Liver (tissue), 9 donors: Measurements from ENCODE around the gene RNF149. TPM values are rescaled to one million over a fixed set of nuclear protein-coding genes. Genes with fewer than 3 reads are reported as not detected.

Source experiments
- DNase-seq: peaks from one replicate; pipeline ENCODE4 v3.0.0-alpha.2; 2017; ENCODE audit warnings: low spot score
- H3K27ac ChIP-seq, 2 donors: one replicate each; pipeline ENCODE4 v1.7.0; 2013; ENCODE audit warnings: inconsistent platforms in 2 of 2, low read length in 2 of 2, control low read depth in 1 of 2, low read depth in 1 of 2, mild to moderate bottlenecking in 1 of 2
- H3K27me3 ChIP-seq, 4 donors: one replicate each; pipeline versions ENCODE4 v1.6.1 to v1.7.0; 2013; ENCODE audit warnings: low read length in 3 of 4, inconsistent platforms in 1 of 4, mild to moderate bottlenecking in 1 of 4, moderate library complexity in 1 of 4; ENCODE audit not compliant: control insufficient read depth in 4 of 4, insufficient read depth in 4 of 4
- H3K36me3 ChIP-seq, 4 donors: one replicate each; pipeline versions ENCODE4 v1.6.1 to v1.7.0; 2013; ENCODE audit warnings: low read length in 3 of 4, mild to moderate bottlenecking in 3 of 4, low read depth in 1 of 4, moderate library complexity in 1 of 4; ENCODE audit not compliant: control insufficient read depth in 4 of 4, insufficient read depth in 3 of 4
- H3K4me1 ChIP-seq, 4 donors: one replicate each; pipeline versions ENCODE4 v1.6.1 to v1.7.0; 2013; ENCODE audit warnings: low read length in 3 of 4, mild to moderate bottlenecking in 3 of 4, moderate library complexity in 1 of 4; ENCODE audit not compliant: control insufficient read depth in 4 of 4, insufficient read depth in 4 of 4
- H3K4me3 ChIP-seq, 3 donors: one replicate each; pipeline versions ENCODE4 v1.6.1 to v1.7.0; 2013; ENCODE audit warnings: low read length in 3 of 3, control low read depth in 1 of 3, low read depth in 1 of 3, mild to moderate bottlenecking in 1 of 3
- H3K9ac ChIP-seq, 2 donors: one replicate each; pipeline ENCODE4 v1.7.0; 2013; ENCODE audit warnings: low read length in 2 of 2, mild to moderate bottlenecking in 2 of 2, moderate library complexity in 2 of 2, control low read depth in 1 of 2, low read depth in 1 of 2
- H3K9me3 ChIP-seq, 4 donors: one replicate each; pipeline versions ENCODE4 v1.6.1 to v1.7.0; 2013; ENCODE audit warnings: low read length in 3 of 4; ENCODE audit not compliant: control insufficient read depth in 4 of 4
- EGR1 ChIP-seq, 2 donors: IDR thresholded peaks; 2 replicates each; pipeline ENCODE4 v1.6.1; 2016 to 2018; ENCODE audit warnings: antibody characterized with exemption in 2 of 2, low read depth in 2 of 2
- FOXA1 ChIP-seq: IDR thresholded peaks from 2 replicates; pipeline ENCODE4 v1.6.1; 2016; ENCODE audit warnings: antibody characterized with exemption
- FOXA2 ChIP-seq: IDR thresholded peaks from 2 replicates; pipeline ENCODE4 v1.6.1; 2016; ENCODE audit warnings: antibody characterized with exemption
- GABPA ChIP-seq, 2 donors: IDR thresholded peaks in 1 of 2; conservative IDR thresholded peaks in 1 of 2; 2 replicates each; pipeline ENCODE4 v1.6.1; 2016; ENCODE audit warnings: antibody characterized with exemption in 2 of 2, mild to moderate bottlenecking in 1 of 2, moderate library complexity in 1 of 2
- HNF4A ChIP-seq, 2 donors: conservative IDR thresholded peaks; 2 replicates each; pipeline ENCODE4 v1.6.1; 2016; ENCODE audit warnings: antibody characterized with exemption in 2 of 2, mild to moderate bottlenecking in 2 of 2
- HNF4G ChIP-seq: IDR thresholded peaks from 2 replicates; pipeline ENCODE4 v1.6.1; 2016; ENCODE audit warnings: antibody characterized with exemption
- JUND ChIP-seq, 2 donors: IDR thresholded peaks; 2 replicates each; pipeline ENCODE4 v1.6.1; 2016; ENCODE audit warnings: antibody characterized with exemption in 2 of 2
- NR2F2 ChIP-seq: IDR thresholded peaks from 2 replicates; pipeline ENCODE4 v1.6.1; 2016; ENCODE audit warnings: antibody characterized with exemption
- RAD21 ChIP-seq, 2 donors: IDR thresholded peaks; 2 replicates each; pipeline ENCODE4 v1.6.1; 2016; ENCODE audit warnings: antibody characterized with exemption in 2 of 2, mild to moderate bottlenecking in 2 of 2
- RXRA ChIP-seq, 2 donors: IDR thresholded peaks; 2 replicates each; pipeline ENCODE4 v1.6.1; 2017 to 2018; ENCODE audit warnings: antibody characterized with exemption in 2 of 2, mild to moderate bottlenecking in 1 of 2
- SP1 ChIP-seq: IDR thresholded peaks from 2 replicates; pipeline ENCODE4 v1.6.1; 2018; ENCODE audit warnings: antibody characterized with exemption, mild to moderate bottlenecking
- TAF1 ChIP-seq: conservative IDR thresholded peaks from 2 replicates; pipeline ENCODE4 v1.6.1; 2016; ENCODE audit warnings: antibody characterized with exemption, mild to moderate bottlenecking
- YY1 ChIP-seq: IDR thresholded peaks from 2 replicates; pipeline ENCODE4 v1.6.1; 2016; ENCODE audit warnings: antibody characterized with exemption, mild to moderate bottlenecking
- polyA plus RNA-seq, 2 donors: library from polyadenylated mRNA; stranded (reverse) in 1 of 2; unstranded in 1 of 2; fragments of 200-250 nt in 1 of 2; fragments of >200 nt in 1 of 2; fragmentation: Nextera tagmentation in 1 of 2; extraction: Ambion mirVana in 1 of 2; gene quantifications; one replicate each; pipeline versions ENCODE4 v1.2.1 to v1.2.3, GENCODE V29; 2013 to 2015
- total RNA-seq, 2 donors: library from RNA; depleted of rRNA; stranded (reverse); fragments of >200 nt; gene quantifications; one replicate each; pipeline ENCODE4 v1.2.3, GENCODE V29; 2014
- TF ChIP-seq, protein P1 (sequence below): IDR thresholded peaks from 2 replicates; pipeline ENCODE4 v1.6.1; 2016; ENCODE audit warnings: antibody characterized with exemption, mild to moderate bottlenecking
- TF ChIP-seq, protein P2 (sequence below): IDR thresholded peaks from 2 replicates; pipeline ENCODE4 v1.6.1; 2016; ENCODE audit warnings: antibody characterized with exemption
- TF ChIP-seq, protein P3 (sequence below): IDR thresholded peaks from 2 replicates; pipeline ENCODE4 v1.6.1; 2016; ENCODE audit warnings: antibody characterized with exemption
- TF ChIP-seq, protein P4 (sequence below): IDR thresholded peaks from 2 replicates; pipeline ENCODE4 v1.6.1; 2016; ENCODE audit warnings: antibody characterized with exemption
- TF ChIP-seq, protein P5 (sequence below): fragments of 150-350 bp; IDR thresholded peaks from 2 replicates; pipeline ENCODE4 v1.5.1; 2017; ENCODE audit warnings: improper control_type of control experiment, low read depth, low read length; ENCODE audit not compliant: missing input control
- donor health status: healthy.
- donor health status: healthy.
- donor health status: healthy.
- donor health status: healthy.
- donor health status: healthy.

The RNF149 gene
- total and polyA plus RNA-seq, 4 donors = 14.1 to 54.7 (median 29.1) TPM

DNA sequence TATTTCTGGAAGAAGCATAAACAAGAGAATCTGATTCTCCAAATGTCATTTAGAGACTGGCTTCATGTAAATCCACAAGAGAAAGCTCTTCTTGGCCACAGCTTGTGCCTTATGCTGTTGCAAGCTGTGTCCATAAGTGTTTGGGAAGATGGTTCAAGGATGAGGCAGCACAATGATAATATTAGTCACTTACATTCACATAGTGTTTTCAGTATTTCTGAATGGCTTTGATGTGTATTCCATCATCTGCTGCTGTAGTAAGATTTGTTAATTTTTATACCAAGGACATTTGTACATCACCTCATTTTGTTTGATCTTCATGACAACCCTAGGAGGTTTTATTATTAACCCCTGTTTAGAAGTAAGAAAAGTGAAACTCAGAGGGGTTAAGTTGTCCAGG is 48.9 kb upstream of the RNF149 start:
- TF ChIP-seq, protein P1, sequence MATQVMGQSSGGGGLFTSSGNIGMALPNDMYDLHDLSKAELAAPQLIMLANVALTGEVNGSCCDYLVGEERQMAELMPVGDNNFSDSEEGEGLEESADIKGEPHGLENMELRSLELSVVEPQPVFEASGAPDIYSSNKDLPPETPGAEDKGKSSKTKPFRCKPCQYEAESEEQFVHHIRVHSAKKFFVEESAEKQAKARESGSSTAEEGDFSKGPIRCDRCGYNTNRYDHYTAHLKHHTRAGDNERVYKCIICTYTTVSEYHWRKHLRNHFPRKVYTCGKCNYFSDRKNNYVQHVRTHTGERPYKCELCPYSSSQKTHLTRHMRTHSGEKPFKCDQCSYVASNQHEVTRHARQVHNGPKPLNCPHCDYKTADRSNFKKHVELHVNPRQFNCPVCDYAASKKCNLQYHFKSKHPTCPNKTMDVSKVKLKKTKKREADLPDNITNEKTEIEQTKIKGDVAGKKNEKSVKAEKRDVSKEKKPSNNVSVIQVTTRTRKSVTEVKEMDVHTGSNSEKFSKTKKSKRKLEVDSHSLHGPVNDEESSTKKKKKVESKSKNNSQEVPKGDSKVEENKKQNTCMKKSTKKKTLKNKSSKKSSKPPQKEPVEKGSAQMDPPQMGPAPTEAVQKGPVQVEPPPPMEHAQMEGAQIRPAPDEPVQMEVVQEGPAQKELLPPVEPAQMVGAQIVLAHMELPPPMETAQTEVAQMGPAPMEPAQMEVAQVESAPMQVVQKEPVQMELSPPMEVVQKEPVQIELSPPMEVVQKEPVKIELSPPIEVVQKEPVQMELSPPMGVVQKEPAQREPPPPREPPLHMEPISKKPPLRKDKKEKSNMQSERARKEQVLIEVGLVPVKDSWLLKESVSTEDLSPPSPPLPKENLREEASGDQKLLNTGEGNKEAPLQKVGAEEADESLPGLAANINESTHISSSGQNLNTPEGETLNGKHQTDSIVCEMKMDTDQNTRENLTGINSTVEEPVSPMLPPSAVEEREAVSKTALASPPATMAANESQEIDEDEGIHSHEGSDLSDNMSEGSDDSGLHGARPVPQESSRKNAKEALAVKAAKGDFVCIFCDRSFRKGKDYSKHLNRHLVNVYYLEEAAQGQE = no peak
- no peak for TF ChIP-seq RXRA (IDR thresholded peaks at IDR 0.05)
- TF ChIP-seq NR2F2 = no peak
- TF ChIP-seq, protein P2, sequence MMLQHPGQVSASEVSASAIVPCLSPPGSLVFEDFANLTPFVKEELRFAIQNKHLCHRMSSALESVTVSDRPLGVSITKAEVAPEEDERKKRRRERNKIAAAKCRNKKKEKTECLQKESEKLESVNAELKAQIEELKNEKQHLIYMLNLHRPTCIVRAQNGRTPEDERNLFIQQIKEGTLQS = no peak
- no peak for TF ChIP-seq FOXA1
- no peak for TF ChIP-seq JUND (IDR thresholded peaks at IDR 0.05)
- no peak for TF ChIP-seq FOXA2
- TF ChIP-seq HNF4A (conservative IDR thresholded peaks at IDR 0.05) = no peak
- no peak for TF ChIP-seq HNF4G
- no peak for TF ChIP-seq TAF1
- TF ChIP-seq, protein P3, sequence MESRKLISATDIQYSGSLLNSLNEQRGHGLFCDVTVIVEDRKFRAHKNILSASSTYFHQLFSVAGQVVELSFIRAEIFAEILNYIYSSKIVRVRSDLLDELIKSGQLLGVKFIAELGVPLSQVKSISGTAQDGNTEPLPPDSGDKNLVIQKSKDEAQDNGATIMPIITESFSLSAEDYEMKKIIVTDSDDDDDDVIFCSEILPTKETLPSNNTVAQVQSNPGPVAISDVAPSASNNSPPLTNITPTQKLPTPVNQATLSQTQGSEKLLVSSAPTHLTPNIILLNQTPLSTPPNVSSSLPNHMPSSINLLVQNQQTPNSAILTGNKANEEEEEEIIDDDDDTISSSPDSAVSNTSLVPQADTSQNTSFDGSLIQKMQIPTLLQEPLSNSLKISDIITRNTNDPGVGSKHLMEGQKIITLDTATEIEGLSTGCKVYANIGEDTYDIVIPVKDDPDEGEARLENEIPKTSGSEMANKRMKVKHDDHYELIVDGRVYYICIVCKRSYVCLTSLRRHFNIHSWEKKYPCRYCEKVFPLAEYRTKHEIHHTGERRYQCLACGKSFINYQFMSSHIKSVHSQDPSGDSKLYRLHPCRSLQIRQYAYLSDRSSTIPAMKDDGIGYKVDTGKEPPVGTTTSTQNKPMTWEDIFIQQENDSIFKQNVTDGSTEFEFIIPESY = no peak
- TF ChIP-seq, protein P4, sequence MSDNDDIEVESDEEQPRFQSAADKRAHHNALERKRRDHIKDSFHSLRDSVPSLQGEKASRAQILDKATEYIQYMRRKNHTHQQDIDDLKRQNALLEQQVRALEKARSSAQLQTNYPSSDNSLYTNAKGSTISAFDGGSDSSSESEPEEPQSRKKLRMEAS = no peak
- TF ChIP-seq GABPA (IDR thresholded peaks at IDR 0.05 in 1 of 2, conservative IDR thresholded peaks at IDR 0.05 in 1 of 2) = no peak
- TF ChIP-seq SP1 = no peak
- no peak for TF ChIP-seq EGR1 (IDR thresholded peaks at IDR 0.05; ENCODE audit: low read depth in 2 of 2)
- TF ChIP-seq, protein P5, sequence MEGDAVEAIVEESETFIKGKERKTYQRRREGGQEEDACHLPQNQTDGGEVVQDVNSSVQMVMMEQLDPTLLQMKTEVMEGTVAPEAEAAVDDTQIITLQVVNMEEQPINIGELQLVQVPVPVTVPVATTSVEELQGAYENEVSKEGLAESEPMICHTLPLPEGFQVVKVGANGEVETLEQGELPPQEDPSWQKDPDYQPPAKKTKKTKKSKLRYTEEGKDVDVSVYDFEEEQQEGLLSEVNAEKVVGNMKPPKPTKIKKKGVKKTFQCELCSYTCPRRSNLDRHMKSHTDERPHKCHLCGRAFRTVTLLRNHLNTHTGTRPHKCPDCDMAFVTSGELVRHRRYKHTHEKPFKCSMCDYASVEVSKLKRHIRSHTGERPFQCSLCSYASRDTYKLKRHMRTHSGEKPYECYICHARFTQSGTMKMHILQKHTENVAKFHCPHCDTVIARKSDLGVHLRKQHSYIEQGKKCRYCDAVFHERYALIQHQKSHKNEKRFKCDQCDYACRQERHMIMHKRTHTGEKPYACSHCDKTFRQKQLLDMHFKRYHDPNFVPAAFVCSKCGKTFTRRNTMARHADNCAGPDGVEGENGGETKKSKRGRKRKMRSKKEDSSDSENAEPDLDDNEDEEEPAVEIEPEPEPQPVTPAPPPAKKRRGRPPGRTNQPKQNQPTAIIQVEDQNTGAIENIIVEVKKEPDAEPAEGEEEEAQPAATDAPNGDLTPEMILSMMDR = no peak
- TF ChIP-seq YY1 = no peak
- no peak for TF ChIP-seq RAD21 (IDR thresholded peaks at IDR 0.05)
- Histone ChIP-seq H3K9me3 (no peaks in the 10 kb centered on the region), H3K4me1 (no peaks in the 10 kb centered on the region)

More for the DNA sequence above, 48.9 kb upstream of the RNF149 start:
- Histone ChIP-seq H3K9ac (no peak overlapping the region), H3K27me3 (no peaks in the 10 kb centered on the region), H3K36me3 (no peaks in the 10 kb centered on the region), H3K4me3 (no peak overlapping the region), H3K27ac (no peak overlapping the region)
- DNase-seq = no peak
